ENCODE results near the gene LCA5. TPM values are rescaled to one million over a fixed set of nuclear protein-coding genes. Genes with fewer than 3 reads are reported as not detected.

LCA5 gene
- under 1 TPM; 0.05 to 0.15 TPM for total RNA-seq

GRCh38 chr6:79536954-79537747, at the start of gene LCA5:
Gene LCA5 (minus strand): TSS chr6:79537430. CDS start chr6:79518894, 18,536 bp downstream.

Other genes with a start within 250 kb of the LCA5 start
- gene SH3BGRL2, start 93.9 kb upstream of the LCA5 start, total RNA-seq, result under 1 TPM; 0.14 to 0.25 TPM